ENCODE results near the gene ZNF654.
"Not testable (repeated sequence)": the region's sequence is repeated elsewhere in the genome, so short reads cannot be mapped to it uniquely, and the experiment has no call there.

Gene ZNF654

DNA sequence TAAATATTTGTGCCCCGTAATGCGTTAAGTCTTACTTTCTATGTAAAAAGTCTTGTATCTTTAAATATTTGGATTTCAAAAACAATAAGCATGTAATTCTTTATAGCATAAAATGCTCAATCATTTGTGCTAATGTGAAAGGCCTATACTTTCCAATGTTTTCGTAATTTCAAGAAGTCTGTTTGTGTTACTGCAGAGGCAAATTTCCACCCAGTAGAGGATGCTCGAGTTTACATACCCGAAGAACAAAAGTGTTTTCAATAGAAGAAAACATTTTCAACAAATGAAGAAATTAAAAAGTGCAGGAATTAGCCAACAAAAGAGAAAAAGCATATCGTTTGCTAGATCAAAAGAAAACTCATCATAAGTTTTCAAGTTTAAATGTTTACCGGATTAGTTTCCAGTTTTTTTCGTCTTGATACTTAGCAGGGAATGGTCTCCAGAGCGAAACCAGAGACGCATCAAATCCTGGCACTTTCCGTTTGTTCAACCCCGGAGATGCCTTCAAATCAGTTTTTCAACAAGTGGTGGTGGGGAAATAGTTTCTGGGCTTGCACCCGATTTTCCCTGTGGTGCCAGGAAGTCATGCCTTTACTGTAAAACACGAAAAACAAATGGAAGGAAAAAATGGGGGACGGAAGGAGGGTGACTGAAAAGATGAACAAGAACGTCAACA, 1.3 kb upstream of the ZNF654 start:
- no peak for DNase-seq (ENCODE audit: low read depth, low spot score)
- H3K4me3 ChIP-seq (ENCODE audit: low read length): peak overlapping the region; percentile 58

DNA sequence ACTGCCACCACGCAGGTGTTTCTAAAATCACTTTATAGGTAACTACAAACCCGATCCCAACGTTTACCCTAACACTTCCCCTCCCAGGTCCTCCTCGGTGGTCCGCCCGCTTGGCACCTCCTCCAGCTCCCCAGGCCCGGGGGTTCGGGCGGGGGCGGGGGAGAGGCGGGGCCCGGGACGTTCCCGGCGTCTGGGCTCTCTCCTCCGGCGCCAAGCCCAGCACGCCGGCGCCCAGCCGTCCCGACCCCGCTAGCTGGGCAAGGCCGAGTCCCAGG, 812 bp upstream of the ZNF654 start:
- peak overlapping the region; percentile 58 for H3K4me3 ChIP-seq (ENCODE audit: low read length)
- peak; percentile 35 for DNase-seq (ENCODE audit: low read depth, low spot score)

DNA sequence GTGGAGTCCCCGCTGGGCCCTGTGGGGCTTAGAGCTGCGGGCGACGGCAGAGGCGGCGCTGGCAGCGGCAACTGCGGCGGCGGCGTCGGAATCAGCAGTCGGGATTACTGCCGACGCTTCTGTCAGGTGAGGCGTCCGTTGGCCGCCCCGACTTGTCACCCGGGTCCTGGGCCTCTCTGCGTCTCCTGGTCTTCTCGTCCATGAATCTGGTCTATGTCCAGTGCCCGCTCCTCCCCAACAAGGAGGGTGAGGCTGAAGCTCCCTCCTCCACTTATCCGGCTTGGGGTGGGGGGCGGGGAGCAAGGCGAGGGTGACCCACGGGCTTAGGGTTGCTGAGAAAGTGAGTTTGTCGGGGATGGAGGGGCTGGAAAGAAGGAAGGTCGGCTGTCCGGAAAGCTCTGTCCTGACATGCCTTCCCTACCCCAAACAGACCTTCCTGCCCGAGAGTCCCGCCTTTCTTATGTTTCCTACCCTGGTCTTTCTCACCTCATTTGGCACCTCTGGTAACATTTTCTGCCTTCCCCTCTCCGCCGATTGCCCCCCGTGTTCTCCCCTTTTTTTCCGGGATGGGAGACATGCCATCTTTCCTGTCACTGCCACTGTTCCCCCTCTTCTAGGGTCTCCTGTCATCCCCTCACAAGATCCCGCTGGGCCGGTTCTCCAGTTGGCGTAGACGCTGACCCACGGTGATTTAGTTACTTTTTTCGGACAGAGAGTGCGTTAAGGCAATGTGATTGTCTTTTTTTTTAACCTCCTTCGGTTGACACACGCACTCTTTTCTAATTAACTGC, 520 bp downstream of the ZNF654 start:
- DNase-seq (ENCODE audit: low read depth, low spot score): no peak
- peak overlapping the region; percentile 90 for H3K4me3 ChIP-seq (ENCODE audit: low read length)

DNA sequence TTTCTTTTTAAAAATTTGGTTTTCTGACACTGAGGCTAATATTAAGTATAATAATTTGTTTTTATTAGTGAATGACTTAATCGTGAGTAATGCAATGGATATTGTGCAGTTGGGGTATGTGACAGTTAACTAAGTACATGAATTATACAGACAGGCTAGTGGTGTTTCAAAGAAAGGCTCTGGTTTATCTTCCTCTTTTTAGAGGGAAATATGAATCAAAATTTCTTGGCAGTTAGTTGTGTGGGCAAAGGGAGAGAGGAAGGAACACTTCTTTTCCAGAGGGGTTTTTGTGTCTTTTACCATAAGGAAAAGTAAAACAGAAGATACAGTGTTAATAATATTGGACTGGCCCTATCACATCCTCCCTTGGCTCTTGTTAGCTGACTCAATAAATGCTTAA, 2.7 kb downstream of the ZNF654 start:
- no peak for DNase-seq (ENCODE audit: low read depth, low spot score)
- no peak overlapping the region for H3K4me3 ChIP-seq (ENCODE audit: low read length)

DNA sequence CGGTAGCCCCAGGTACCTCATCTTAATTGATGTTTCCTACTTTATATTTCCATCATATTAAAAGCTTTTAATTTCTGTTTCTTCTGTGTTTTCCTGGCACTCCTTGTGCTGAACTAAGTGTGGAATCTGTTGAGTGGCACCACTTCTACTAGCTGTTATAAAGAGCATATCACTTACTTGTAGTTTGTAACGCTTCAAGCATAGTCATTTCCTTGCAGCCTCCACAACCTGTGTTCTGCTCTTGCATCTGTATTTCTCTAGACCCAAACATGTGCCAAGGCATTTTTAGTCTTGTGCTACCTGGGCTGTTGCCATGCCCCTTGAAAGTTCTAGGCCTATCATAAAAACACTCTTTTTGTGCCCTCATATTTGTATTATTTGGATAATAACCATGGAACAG, 16.0 kb downstream of the ZNF654 start:
- DNase-seq (ENCODE audit: low read depth, low spot score): no peak
- H3K4me3 ChIP-seq (ENCODE audit: low read length): no peak overlapping the region

DNA sequence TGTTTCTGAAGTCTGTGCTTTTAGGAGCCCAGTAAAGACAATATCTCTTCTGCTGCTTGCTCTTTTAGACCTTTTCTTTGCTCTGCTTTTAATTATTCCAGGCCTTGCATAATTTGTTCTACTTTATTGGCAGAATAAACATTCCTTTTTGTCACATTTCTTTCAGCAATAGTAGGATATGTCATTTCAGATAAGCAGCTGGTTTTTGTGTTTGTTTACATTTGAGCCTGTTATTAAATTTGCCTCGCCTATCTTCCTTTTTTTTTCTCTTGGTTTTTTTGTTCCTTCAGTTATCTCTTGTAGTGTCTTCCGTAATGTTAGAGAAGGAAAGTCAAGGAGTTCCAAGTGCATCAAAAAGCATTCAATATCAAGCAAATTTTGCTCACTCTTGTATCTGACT, 16.4 kb downstream of the ZNF654 start:
- H3K4me3 ChIP-seq (ENCODE audit: low read length): no peak overlapping the region
- no peak for DNase-seq (ENCODE audit: low read depth, low spot score)

DNA sequence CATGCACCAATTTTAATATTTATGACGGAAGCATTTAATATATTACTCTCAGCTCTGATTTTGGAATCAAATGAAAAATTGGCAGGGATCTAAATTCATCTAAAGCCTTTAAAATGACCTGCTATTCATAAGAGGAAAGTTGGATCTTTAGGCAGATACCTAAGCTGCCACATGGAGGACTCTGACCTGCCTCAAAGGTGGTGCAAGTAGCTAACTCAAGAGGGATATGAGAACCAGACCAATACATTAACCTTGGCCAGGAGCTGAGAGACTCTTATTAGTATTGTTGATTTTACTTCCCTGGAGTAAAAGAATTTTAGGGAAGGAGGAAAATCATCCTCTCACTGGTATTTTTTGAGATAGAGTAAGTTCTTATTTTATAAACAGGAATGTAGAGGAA, 17.7 kb downstream of the ZNF654 start:
- no peak overlapping the region for H3K4me3 ChIP-seq (ENCODE audit: low read length)
- DNase-seq (ENCODE audit: low read depth, low spot score): no peak

DNA sequence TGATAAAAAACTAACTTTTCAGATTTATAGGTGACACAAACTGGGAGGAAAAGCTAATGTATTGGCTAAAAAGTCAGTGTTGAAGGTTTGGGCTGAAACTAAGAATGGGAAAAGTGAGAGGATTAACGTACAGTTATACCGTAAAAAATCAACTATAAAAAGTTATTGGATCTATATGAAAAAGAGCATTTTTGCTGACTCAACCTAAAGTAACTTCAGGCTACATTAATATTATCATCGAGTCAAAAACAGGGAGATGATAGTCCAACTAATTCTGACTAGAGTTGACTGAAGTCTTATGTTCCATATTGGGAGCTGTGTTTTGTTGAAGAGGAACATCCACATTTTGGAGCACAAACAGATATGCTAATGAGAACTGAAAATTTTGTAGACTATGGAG, 19.9 kb downstream of the ZNF654 start:
- DNase-seq (ENCODE audit: low read depth, low spot score): no peak
- no peak overlapping the region for H3K4me3 ChIP-seq (ENCODE audit: low read length)

DNA sequence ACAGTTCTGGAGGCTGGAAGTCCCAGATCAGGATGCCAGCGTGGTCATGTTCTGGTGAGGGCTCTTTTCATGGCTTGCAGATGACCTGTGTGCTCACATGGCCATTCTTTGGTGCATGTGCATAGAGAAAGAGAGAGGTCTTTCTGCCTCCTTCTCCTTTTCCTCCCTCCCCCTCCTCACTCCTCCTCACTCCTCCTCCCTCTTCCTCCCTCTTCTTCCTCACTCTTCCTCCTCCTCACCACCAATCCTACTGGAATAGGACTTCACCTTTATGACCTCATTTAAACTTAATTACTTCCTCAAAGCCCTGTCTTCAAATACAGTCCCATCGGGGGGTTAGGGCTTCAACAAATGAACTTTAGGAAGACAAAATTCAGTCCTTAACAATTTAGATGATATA, 23.8 kb downstream of the ZNF654 start:
- no peak overlapping the region for H3K4me3 ChIP-seq (ENCODE audit: low read length)
- DNase-seq (ENCODE audit: low read depth, low spot score): no peak

DNA sequence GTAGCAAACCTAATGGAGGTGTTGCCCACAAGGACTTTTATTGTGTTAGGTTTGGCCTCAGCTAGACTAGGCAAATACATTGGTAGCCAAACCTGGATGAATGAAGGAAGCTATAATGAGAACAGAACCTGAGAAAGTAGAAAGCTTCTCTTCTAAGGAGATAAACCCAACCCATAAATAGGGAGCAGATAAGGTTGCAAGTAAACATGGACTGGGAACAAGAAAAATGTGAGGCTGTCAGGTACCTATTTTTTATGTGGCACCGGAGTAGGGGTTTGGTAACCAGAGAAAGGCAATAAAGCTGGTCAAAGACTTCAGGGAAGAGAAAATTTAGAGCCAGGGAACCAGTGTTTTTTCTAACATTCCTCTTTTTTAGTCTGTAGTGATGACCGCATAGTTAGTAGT, 25.0 kb downstream of the ZNF654 start:
- DNase-seq (ENCODE audit: low read depth, low spot score): no peak
- no peak overlapping the region for H3K4me3 ChIP-seq (ENCODE audit: low read length)

DNA sequence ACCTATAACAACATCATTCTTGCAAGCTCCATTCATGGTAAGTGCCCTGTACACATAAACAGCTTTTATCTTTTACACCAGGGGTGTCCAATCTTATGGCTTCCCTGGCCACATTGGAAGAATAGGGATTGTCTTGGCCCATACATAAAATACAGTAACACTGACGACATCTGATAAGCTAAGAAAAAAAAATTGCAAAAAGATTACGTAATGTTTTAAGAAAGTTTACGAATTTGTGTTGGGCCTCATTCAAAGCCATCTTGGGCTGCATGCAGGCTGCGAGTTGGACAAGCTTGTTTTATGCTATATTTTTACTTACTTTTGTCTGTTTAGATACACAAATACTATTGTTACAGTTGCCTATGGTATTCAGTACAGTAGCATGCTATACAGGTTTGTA, 31.6 kb downstream of the ZNF654 start:
- no peak for DNase-seq (ENCODE audit: low read depth, low spot score)
- H3K4me3 ChIP-seq (ENCODE audit: low read length): no peak overlapping the region

DNA sequence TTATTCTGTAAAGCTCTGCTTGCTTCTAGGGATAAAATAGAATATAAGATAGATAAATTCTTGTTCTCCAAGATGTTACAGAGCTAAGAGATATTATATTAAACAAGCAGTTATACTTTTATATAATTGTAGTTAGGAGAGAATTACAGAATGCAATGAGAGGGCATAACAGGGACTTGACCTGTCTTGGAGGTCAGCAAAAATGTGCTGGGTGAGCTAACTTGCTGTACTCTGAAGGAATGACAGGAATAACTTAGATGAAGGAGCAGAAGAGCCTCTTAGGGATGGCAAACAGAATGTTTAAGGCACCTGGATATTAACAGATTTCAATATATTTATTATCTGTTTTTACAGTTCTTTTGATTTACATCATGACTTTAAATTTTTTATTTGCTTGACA, 33.2 kb downstream of the ZNF654 start:
- no peak for DNase-seq (ENCODE audit: low read depth, low spot score)
- H3K4me3 ChIP-seq (ENCODE audit: low read length): no peak overlapping the region

DNA sequence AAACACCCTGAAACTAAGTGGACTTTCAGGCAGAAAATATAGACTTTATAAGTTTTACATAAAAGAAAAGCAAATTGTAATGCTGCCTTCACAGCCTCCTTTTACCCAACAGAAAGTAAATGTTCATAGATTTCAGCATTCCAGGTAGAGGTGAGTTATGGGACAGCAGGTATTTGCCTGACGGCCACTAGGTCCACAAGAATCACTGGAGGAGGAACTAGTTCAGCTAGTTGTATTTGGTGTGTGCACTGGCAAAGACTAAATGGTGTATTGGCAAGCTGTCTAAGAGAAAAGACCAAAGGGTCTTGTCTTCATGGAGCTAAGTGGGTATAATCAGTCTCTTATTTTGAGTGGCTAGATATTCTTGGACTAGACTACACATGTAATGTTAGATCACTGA, 34.2 kb downstream of the ZNF654 start:
- DNase-seq (ENCODE audit: low read depth, low spot score): no peak
- no peak overlapping the region for H3K4me3 ChIP-seq (ENCODE audit: low read length)

DNA sequence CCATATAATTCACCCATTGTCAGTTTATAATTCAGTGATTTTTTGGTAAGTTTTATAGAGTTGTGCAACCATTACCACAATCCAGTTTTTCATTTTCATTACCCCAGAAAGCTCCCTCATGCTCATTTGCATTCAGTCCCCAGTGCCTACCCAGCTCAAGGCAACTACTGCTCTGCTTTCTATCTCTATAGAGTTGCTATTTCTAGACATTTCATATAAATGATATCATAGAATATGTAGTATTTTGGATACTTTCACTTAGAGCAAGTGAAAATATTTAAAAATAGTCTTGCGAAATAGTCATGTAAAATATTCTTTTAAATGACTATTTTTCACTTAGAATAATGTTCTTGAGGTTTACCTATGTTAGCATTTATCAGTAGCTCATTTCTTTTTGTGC, 42.1 kb downstream of the ZNF654 start:
- no peak overlapping the region for H3K4me3 ChIP-seq (ENCODE audit: low read length)
- no peak for DNase-seq (ENCODE audit: low read depth, low spot score)

DNA sequence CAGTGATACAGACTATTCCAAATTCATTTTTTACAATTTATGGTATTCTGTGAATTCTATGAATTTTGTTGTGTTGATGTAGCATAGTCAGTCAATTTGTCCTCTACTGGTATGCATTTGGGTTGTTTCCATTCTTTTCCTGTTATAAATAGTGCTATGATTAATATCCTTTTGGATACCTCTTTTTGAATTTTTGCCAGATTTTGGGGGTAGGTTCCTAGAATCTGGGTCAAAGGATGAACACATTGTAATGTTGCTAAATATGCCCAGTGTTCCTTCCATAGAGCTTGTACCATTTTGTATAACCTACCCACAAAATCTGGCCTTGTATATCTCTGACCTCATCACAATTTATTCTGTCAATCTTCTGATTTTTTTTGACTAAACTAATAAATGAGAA, 46.3 kb downstream of the ZNF654 start:
- DNase-seq (ENCODE audit: low read depth, low spot score): no peak
- no peak overlapping the region for H3K4me3 ChIP-seq (ENCODE audit: low read length)

DNA sequence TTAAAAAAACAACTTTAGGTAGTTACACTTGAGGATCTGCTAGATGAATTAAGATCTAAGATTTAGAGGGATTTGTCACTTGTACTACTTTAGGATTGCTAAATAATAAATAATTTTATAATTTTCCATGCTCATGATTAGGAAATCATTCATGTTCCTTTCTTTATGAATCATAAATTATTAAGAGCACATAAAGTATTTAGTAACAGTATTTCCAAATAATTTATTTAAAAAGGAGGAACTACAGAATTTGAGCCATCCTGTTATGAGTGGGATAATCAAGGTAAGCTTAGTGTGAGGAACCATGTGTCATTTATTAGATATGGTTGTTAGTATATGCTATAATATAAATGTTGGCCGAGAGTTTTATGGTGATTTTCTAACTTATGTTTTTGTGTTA, 53.2 kb downstream of the ZNF654 start:
- no peak for DNase-seq (ENCODE audit: low read depth, low spot score)
- no peak overlapping the region for H3K4me3 ChIP-seq (ENCODE audit: low read length)

DNA sequence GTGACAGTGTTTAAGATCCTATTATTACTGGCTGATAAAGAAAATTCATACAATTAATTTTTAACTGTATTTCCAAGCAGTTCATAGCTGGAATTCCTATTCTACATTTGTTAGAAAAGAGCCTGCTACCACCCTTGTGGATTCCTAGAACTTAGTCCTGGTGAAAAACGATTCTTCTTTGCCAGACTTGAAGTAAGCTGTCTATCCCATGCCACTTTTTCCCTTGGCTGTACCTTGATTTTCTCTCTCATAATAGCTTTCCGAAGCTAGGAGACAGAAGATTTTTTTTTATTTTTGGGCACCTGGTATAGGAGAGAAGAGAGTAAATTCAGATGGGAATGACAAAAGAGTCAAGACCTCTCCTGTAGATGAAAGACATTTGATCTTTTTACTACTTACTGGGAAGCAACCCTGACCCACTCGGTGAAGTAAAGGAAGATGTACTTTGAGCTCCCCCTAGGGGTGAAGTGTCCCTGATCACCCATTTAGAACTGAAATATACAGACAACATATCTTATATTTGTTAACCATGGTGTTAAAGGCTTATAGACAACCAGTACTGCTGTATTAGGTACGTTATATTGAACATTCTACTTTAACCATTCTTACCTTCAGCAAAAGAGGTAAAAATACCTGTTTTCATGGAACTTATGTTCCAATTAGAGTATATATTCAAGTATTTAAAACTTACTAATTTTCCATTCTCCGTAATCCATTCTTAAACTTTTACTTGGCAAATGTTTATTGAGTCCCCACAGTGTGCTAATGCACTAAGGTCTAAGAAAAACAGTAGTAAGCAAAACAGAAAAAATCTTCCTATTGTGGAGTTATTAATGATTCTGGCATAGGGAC, 54.5 kb downstream of the ZNF654 start:
- peak; percentile 69 for DNase-seq (ENCODE audit: low read depth, low spot score)
- no peak overlapping the region for H3K4me3 ChIP-seq (ENCODE audit: low read length)

DNA sequence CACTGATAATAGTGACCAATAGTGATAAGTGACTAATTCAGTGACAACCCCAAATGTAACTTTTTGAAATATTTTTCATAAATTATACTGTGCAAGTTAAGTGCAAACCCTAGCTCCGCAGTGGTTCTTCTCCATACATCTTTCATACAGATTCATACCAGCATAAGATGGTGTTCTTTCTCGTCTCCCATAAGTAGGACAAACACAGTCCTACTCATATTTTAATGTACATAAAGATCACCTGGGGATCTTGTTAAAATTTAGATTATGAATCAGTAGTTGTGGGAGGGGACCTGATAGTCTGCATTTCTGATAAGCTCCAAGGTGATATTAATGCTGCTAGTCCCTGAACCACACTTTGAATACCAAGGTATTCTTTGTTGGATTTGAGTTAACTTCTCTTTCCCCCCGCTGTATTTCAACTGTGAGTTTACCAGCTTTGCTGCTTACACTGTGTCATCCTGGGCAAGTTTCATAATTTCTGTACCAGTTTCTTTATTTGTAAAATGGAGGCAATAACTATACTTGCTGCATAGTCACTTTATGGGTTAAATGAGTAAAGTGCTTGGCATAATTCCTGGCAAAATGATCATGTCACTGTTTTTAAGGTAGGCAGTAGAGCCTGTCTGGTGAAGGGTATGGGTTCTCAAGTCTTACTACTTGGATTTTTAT, 56.0 kb downstream of the ZNF654 start:
- no peak overlapping the region for H3K4me3 ChIP-seq (ENCODE audit: low read length)
- DNase-seq (ENCODE audit: low read depth, low spot score): no peak

DNA sequence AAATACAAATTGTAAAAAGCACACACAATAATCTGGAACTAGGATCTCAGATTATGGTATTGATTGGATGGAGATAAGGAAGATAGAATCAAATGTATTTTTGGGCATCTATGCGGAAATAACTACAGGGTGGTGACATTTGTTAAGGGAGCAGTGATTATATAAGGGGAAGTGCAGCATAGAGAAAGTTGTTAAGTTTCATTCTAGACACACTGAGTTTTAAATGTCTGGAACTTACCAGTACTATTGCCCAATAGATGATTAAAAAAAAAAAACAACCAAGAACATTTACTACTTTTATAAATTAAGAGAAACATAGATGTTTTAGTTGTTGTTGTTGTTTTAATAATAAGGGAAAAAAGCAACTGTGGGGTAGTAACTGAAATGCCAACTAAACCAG, 58.6 kb downstream of the ZNF654 start:
- no peak for DNase-seq (ENCODE audit: low read depth, low spot score)
- no peak overlapping the region for H3K4me3 ChIP-seq (ENCODE audit: low read length)

DNA sequence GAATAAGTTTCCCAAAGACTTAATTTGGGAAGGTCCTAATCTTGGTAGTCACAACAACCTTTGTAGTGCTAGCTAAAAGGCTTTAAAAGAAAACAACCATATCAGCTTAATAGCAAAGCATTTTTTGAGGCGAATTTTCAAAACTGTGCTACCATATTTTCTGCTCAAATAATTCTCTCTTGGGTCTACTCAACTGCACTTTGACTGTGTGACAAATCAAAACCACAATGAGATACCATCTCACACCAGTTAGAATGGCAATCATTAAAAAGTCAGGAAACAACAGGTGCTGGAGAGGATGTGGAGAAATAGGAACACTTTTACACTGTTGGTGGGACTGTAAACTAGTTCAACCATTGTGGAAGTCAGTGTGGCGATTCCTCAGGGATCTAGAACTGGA, 59.5 kb downstream of the ZNF654 start:
- peak; percentile 28 for DNase-seq (ENCODE audit: low read depth, low spot score)
- H3K4me3 ChIP-seq (ENCODE audit: low read length): not testable (repeated sequence)

Data from Jurkat, Clone E6-1 (cell line).